ENCODE results near the gene CEP83. TPM values are rescaled to one million over a fixed set of nuclear protein-coding genes. Genes with fewer than 3 reads are reported as not detected.
"Not testable (repeated sequence)": the region's sequence is repeated elsewhere in the genome, so short reads cannot be mapped to it uniquely, and the experiment has no call there.

CEP83 gene
- total RNA-seq, 1 donor from 2014 or later, result 14.9 TPM

DNA sequence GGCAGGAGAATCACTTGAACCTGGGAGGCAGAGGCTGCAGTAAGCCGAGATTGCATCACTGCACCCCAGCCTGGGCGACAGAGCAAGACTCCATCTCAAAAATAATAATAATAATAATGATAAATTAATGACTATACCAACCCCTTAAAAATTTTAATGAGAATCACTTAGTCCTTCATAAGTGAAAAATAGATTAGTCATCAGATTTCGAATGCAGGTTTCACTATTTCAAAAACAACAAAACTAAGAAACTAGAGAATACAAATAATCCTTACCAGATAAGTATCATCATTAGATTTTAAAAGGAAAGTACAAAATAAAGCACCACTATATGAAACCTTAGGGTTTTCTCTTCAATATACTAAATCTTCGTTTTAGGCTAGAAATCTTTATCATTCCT lies 62.3 kb downstream of the CEP83 start:
- Histone ChIP-seq H3K27me3 (ENCODE audit: control insufficient read depth, insufficient read depth, low read length) (no peaks in the 10 kb centered on the region), H3K36me3 (ENCODE audit: control insufficient read depth, insufficient read depth, low read length) (no peaks in the 10 kb centered on the region), H3K4me3 (ENCODE audit: low read depth, low read length) (no peak overlapping the region)
- no peak for DNase-seq (ENCODE audit: low read depth)
- TF ChIP-seq, protein P1, sequence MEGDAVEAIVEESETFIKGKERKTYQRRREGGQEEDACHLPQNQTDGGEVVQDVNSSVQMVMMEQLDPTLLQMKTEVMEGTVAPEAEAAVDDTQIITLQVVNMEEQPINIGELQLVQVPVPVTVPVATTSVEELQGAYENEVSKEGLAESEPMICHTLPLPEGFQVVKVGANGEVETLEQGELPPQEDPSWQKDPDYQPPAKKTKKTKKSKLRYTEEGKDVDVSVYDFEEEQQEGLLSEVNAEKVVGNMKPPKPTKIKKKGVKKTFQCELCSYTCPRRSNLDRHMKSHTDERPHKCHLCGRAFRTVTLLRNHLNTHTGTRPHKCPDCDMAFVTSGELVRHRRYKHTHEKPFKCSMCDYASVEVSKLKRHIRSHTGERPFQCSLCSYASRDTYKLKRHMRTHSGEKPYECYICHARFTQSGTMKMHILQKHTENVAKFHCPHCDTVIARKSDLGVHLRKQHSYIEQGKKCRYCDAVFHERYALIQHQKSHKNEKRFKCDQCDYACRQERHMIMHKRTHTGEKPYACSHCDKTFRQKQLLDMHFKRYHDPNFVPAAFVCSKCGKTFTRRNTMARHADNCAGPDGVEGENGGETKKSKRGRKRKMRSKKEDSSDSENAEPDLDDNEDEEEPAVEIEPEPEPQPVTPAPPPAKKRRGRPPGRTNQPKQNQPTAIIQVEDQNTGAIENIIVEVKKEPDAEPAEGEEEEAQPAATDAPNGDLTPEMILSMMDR (IDR thresholded peaks at IDR 0.05; ENCODE audit: insufficient read depth, low read length, poor library complexity, severe bottlenecking), result no peak

DNA sequence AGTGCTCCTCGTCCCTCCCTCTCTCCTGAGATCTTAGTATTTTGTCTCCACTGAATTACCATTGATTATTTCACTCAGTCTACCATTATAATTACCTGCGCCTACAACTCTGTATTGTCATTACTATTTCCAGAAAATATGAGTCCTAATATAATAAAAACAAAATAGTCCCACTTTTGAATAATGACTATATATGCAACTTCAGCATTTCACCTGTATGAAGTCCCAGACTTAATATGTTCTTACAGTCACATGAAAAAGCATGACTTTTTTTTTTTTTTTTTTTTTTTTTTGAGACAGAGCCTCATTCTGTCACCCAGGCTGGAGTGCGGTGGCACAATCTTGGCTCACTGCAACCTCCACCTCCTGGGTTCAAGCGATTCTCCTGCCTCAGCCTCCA lies 63.7 kb downstream of the CEP83 start:
- H3K4me3 ChIP-seq (ENCODE audit: low read depth, low read length); H3K36me3 ChIP-seq (ENCODE audit: control insufficient read depth, insufficient read depth, low read length); H3K27me3 ChIP-seq (ENCODE audit: control insufficient read depth, insufficient read depth, low read length); DNase-seq (ENCODE audit: low read depth): not testable (repeated sequence)

DNA sequence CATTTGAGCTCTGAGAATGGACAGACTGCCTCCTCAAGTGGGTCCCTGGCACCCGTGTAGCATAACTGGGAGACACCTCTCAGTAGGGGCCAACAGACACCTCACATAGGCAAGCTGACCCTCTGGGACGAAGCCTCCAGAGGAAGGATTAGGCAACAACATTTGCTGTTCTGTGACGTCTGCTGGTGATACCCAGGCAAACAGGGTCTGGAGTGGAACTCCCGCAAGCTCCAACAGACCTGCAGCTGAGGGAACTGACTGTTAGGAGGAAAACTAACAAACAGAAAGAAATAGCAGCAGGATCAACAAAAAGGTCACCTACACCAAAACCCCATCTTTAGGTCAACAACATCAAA lies 69.6 kb downstream of the CEP83 start:
- no peak for DNase-seq (ENCODE audit: low read depth)
- H3K27me3 ChIP-seq (ENCODE audit: control insufficient read depth, insufficient read depth, low read length), result no peaks in the 10 kb centered on the region
- no peak overlapping the region for H3K4me3 ChIP-seq (ENCODE audit: low read depth, low read length)

DNA sequence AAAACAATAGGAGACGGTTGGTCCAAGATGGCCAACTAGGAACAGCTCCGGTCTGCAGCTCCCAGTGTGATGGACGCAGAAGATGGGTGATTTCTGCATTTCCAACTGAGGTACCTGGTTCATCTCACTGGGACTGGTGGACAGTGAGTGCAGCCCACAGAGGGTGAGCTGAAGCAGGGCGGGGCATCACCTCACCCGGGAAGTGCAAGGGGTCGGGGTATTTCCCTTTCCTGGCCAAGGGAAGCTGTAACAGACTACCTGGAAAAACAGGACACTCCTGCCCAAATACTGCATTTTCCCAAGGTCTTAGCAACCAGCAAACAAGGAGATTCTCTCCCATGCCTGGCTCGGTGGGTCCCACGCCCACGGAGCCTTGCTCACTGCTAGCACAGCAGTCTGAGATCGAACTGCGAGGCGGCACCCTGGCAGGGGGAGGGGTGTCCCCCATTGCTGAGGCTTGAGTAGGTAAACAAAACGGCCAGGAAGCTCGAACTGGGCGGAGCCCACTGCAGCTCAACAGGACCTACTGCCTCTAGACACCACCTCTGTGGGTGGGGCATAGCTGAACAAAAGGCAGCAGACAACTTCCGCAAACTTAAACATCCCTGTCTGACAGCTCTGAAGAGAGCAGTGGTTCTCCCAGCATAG lies 70.1 kb downstream of the CEP83 start:
- not testable (repeated sequence) for H3K36me3 ChIP-seq (ENCODE audit: control insufficient read depth, insufficient read depth, low read length); DNase-seq (ENCODE audit: low read depth); H3K4me3 ChIP-seq (ENCODE audit: low read depth, low read length); H3K27me3 ChIP-seq (ENCODE audit: control insufficient read depth, insufficient read depth, low read length)

More for the DNA sequence above, 69.6 kb downstream of the CEP83 start:
- TF ChIP-seq, protein P1 (IDR thresholded peaks at IDR 0.05; ENCODE audit: insufficient read depth, low read length, poor library complexity, severe bottlenecking), result no peak
- H3K36me3 ChIP-seq (ENCODE audit: control insufficient read depth, insufficient read depth, low read length), result no peaks in the 10 kb centered on the region

DNA sequence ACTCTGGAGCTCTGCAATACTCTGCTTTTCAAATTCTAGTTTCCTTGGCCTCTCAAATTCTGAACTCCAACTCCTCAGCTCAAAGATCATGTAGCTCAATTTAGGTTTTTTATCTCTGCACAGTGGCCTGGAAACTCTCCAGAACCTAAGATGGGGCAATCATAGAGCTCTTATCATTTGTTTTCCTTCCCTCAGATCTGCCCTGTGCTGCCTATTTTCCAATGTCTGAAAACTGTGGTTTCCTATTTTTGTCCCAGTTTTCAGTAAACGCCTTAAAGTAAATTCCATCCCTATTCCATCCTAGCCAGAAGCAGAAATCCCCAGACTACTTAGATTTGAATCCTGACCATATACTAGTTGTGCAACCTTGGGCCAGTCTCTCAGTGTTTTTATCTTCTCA lies 73.2 kb downstream of the CEP83 start:
- TF ChIP-seq, protein P1 (IDR thresholded peaks at IDR 0.05; ENCODE audit: insufficient read depth, low read length, poor library complexity, severe bottlenecking), result no peak

DNA sequence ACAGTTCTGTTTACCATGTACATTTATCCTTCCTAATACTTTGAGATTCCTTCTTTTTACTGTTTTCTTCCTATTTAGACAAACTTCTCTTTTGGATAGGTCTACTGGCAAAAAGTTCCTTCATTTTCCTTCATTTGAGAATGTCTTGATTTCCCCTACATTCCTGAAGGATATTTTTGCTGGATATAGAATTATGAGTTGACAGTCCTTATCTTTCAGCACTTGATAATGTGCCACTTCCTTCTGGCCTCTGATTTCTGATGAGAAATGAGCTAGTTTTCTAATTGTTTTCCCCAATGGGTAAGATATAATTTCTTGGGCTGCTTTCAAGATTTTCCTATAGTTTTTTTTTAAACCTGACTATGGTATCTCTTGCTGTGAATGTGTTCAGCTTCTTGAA lies 75.6 kb downstream of the CEP83 start:
- DNase-seq (ENCODE audit: low read depth), result no peak

More for the DNA sequence above, 73.2 kb downstream of the CEP83 start:
- no peaks in the 10 kb centered on the region for H3K27me3 ChIP-seq (ENCODE audit: control insufficient read depth, insufficient read depth, low read length)
- H3K36me3 ChIP-seq (ENCODE audit: control insufficient read depth, insufficient read depth, low read length), result no peaks in the 10 kb centered on the region
- no peak overlapping the region for H3K4me3 ChIP-seq (ENCODE audit: low read depth, low read length)
- DNase-seq (ENCODE audit: low read depth), result no peak

DNA sequence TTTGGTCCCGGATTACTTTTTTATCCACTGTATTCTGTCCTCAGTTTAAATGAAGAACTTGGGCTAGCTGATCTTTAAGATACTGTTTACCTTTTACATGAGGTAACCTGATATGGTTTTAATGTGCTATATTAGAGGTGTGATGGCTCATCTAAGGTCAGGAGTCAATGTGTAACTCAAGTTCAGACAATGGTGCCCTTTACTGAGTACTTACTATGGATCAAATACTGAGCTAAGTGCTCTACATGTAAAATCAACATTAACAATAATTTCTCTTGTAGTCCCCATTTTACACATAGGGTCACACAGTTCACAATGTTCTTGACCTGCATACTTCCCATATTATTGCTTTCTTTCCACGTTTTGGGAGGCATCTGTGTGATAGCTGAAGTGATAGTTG lies 79.2 kb downstream of the CEP83 start:
- Histone ChIP-seq H3K36me3 (ENCODE audit: control insufficient read depth, insufficient read depth, low read length) (no peaks in the 10 kb centered on the region), H3K27me3 (ENCODE audit: control insufficient read depth, insufficient read depth, low read length) (no peaks in the 10 kb centered on the region), H3K4me3 (ENCODE audit: low read depth, low read length) (no peak overlapping the region)
- DNase-seq (ENCODE audit: low read depth), result no peak
- TF ChIP-seq, protein P1 (IDR thresholded peaks at IDR 0.05; ENCODE audit: insufficient read depth, low read length, poor library complexity, severe bottlenecking), result no peak

More for the DNA sequence above, 75.6 kb downstream of the CEP83 start:
- H3K27me3 ChIP-seq (ENCODE audit: control insufficient read depth, insufficient read depth, low read length), result no peaks in the 10 kb centered on the region
- no peak overlapping the region for H3K4me3 ChIP-seq (ENCODE audit: low read depth, low read length)
- TF ChIP-seq, protein P1 (IDR thresholded peaks at IDR 0.05; ENCODE audit: insufficient read depth, low read length, poor library complexity, severe bottlenecking), result no peak
- no peaks in the 10 kb centered on the region for H3K36me3 ChIP-seq (ENCODE audit: control insufficient read depth, insufficient read depth, low read length)

All from kidney epithelial cell (primary cell).